Gastrocnemius medialis (tissue), 4 donors: ENCODE data around the gene EFNA1.
"Not testable (repeated sequence)": the region's sequence is repeated elsewhere in the genome, so short reads cannot be mapped to it uniquely, and the experiment has no call there.

Experiments
- CTCF ChIP-seq, 5 experiments: fragments of 450-650 bp in 3 of 5; fragments of 200-600 bp in 2 of 5; sonication (generic) in 2 of 5; IDR thresholded peaks in 4 of 5; conservative IDR thresholded peaks in 1 of 5; 1 replicate in 4 of 5; 2 replicates in 1 of 5; pipeline ENCODE4 v1.5.1; 2016 to 2019; ENCODE audit warnings: antibody characterized with exemption in 5 of 5, mild to moderate bottlenecking in 3 of 5, moderate library complexity in 3 of 5
- POLR2A ChIP-seq, 2 donors: fragments of 450-650 bp; IDR thresholded peaks; one replicate each; pipeline ENCODE4 v1.6.1; 2017; ENCODE audit warnings: antibody characterized with exemption in 2 of 2, mild to moderate bottlenecking in 2 of 2, moderate library complexity in 2 of 2

DNA sequence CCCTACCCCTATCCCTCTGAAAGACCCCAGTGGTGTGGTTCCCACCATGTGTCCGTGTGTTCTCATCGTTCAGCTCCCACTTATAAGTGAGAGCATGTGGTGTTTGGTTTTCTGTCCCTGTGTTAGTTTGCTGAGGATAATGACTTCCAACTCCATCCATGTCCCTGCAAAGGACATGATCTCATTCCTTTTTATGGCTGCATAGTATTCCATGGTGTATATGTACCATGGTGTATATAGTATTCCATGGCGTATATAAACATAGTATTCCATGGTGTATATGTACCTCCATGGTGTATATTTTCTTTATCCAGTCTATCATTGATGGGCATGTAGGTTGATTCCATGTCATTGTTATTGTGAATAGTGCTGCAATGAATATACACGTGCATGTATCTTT lies 36.1 kb downstream of the EFNA1 start:
- not testable (repeated sequence) for TF ChIP-seq POLR2A (IDR thresholded peaks at IDR 0.05); CTCF (IDR thresholded peaks at IDR 0.05 in 4 of 5, conservative IDR thresholded peaks at IDR 0.05 in 1 of 5)
